Testis (tissue), 3 donors: ENCODE results near the gene DENND6B. TPM values are rescaled to one million over a fixed set of nuclear protein-coding genes. Genes with fewer than 3 reads are reported as not detected.

Experiments used
- DNase-seq: peaks from one replicate; pipeline ENCODE4 v3.0.0-alpha.2; 2019
- H3K27ac ChIP-seq, 2 donors: fragments of 200-600 bp; sonication (generic); one replicate each; pipeline ENCODE4 v1.5.1; 2019
- H3K27me3 ChIP-seq: fragments of 200-600 bp; sonication (generic); one replicate; pipeline ENCODE4 v1.5.1; 2019
- H3K36me3 ChIP-seq: fragments of 200-600 bp; sonication (generic); one replicate; pipeline ENCODE4 v1.5.1; 2017; ENCODE audit warnings: low read depth; ENCODE audit errors: missing control alignments
- H3K4me1 ChIP-seq: fragments of 200-600 bp; sonication (generic); one replicate; pipeline ENCODE4 v1.5.1; 2019
- H3K4me3 ChIP-seq, 2 donors: fragments of 200-600 bp; sonication (generic); one replicate each; pipeline ENCODE4 v1.5.1; 2017 to 2019
- H3K9me3 ChIP-seq: fragments of 200-600 bp; sonication (generic); one replicate; pipeline ENCODE4 v1.5.1; 2017
- POLR2A ChIP-seq: fragments of 450-650 bp; IDR thresholded peaks from one replicate; pipeline ENCODE4 v1.6.1; 2017; ENCODE audit warnings: antibody characterized with exemption, mild to moderate bottlenecking, moderate library complexity
- WGBS, 2 donors: methylation state at CpG; one replicate each; pipeline ENCODE4 v1.1.5; 2018; 5-methylcytosine and 5-hydroxymethylcytosine counted together
- intact Hi-C: fragments of 100-400 bp; cut with DNase I; formaldehyde crosslinking; loops from one replicate; pipeline ENCODE4 v1.15.1; 2023; ENCODE audit warnings: low total_unique reads
- polyA plus RNA-seq: library from polyadenylated mRNA; stranded (reverse); fragments of 350-450 nt; fragmentation: Illumina TruSeq; extraction: RNeasy Lipid Tissue Mini Kit (QIAGEN cat#74804); gene quantifications from one replicate; pipeline ENCODE4 v1.2.3, GENCODE V29; 2014; ENCODE audit warnings: low read depth, low replicate concordance; ENCODE audit not compliant: insufficient read depth
- total RNA-seq, 2 donors: library from RNA; depleted of rRNA; stranded (reverse); fragments of >200 nt; gene quantifications; one replicate each; pipeline ENCODE4 v1.2.3, GENCODE V29; 2016
- TF ChIP-seq, protein P1 (sequence below), 3 experiments: fragments of 450-650 bp in 2 of 3; fragments of 200-600 bp in 1 of 3; sonication (generic) in 1 of 3; IDR thresholded peaks; one replicate each; pipeline ENCODE4 v1.5.1; 2016 to 2019; ENCODE audit warnings: antibody characterized with exemption in 3 of 3, mild to moderate bottlenecking in 2 of 3, moderate library complexity in 1 of 3

Gene DENND6B
- total and polyA plus RNA-seq, 3 donors from 2014 or later: 17.1 to 22.0 (median 18.0) TPM

- no peak for DNase-seq
- H3K36me3 ChIP-seq: no peaks in the 10 kb centered on the region
- no peak for TF ChIP-seq POLR2A
- TF ChIP-seq, protein P1, sequence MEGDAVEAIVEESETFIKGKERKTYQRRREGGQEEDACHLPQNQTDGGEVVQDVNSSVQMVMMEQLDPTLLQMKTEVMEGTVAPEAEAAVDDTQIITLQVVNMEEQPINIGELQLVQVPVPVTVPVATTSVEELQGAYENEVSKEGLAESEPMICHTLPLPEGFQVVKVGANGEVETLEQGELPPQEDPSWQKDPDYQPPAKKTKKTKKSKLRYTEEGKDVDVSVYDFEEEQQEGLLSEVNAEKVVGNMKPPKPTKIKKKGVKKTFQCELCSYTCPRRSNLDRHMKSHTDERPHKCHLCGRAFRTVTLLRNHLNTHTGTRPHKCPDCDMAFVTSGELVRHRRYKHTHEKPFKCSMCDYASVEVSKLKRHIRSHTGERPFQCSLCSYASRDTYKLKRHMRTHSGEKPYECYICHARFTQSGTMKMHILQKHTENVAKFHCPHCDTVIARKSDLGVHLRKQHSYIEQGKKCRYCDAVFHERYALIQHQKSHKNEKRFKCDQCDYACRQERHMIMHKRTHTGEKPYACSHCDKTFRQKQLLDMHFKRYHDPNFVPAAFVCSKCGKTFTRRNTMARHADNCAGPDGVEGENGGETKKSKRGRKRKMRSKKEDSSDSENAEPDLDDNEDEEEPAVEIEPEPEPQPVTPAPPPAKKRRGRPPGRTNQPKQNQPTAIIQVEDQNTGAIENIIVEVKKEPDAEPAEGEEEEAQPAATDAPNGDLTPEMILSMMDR (IDR thresholded peaks at IDR 0.05): no peak
- H3K9me3 ChIP-seq: no peaks in the 10 kb centered on the region
- WGBS, 2 donors: 58% methylated on average over 5 of the region's 5 CpGs; no CpG with 5 or more reads in 1 of the 2 donors
- peak overlapping the region; percentile 59 to 72 for H3K27ac ChIP-seq
- H3K4me1 ChIP-seq: peaks cover 61% of the 10 kb centered on the region
- no peaks in the 10 kb centered on the region for H3K27me3 ChIP-seq
- H3K4me3 ChIP-seq: no peak overlapping the region
- intact Hi-C loops: no loop called here
Observed at GRCh38 chr22:50294319-50294656, 32.5 kb downstream of the DENND6B start.

GRCh38 chr22:50293441-50294318, 33.1 kb downstream of the DENND6B start:
- intact Hi-C loops: no loop called here
- H3K27ac ChIP-seq: peak overlapping the region; percentile 59 to 72
- no peaks in the 10 kb centered on the region for H3K9me3 ChIP-seq
- H3K36me3 ChIP-seq: no peaks in the 10 kb centered on the region
- H3K4me1 ChIP-seq: peaks cover 56% of the 10 kb centered on the region
- 36% methylated on average over 39 of the region's 42 CpGs; no CpG with 5 or more reads in 1 of the 2 donors for WGBS, 2 donors
- H3K27me3 ChIP-seq: no peaks in the 10 kb centered on the region
- DNase-seq: peak; percentile 63
- TF ChIP-seq, protein P1 (IDR thresholded peaks at IDR 0.05): no peak
- TF ChIP-seq POLR2A: no peak
- no peak overlapping the region for H3K4me3 ChIP-seq

DNA sequence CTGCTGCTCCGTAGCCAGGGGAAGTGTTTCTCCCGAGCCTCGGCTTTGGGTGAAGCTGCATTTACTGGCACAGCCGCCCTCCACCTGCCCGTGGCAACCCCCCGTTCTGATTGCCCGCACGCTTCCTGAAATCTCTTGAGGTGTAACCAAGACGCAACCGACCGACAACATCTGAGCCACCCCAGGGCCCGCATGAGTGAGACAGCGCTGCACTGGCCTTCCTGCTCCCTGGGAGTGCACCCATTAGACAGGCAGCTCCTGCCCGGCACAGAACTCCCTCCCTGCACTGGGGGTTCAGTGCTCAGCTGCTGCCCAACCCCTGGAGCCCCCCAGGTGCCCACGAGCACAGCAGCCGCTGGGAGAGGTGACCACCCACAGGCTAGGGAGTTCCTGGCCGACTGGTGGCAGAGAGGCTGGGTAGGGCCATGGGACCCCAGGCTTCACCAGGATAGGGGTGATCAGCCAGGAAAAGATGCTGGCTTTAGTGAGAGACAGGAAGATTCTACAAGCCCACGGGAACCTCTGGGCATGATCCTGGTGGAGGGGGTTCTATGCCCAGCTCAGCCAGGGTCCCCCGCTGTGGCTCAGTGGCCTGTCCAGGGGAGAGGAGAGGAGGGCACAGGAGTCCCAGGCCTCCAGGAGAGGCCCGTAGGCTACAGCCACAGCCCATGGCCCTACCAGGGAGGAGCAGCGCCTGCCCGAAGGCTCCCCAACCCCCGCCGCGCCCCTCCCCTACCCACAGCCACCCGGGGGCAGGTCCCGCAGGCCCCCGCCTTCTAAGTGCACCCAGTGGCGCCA, 34.0 kb downstream of the DENND6B start:
- Histone ChIP-seq H3K4me3 (no peak overlapping the region), H3K36me3 (no peaks in the 10 kb centered on the region), H3K27me3 (no peaks in the 10 kb centered on the region), H3K4me1 (peaks cover 47% of the 10 kb centered on the region), H3K9me3 (no peaks in the 10 kb centered on the region), H3K27ac (peak overlapping the region; percentile 59 to 72)
- 58 to 72% methylated on average over 7 to 29 of the region's 29 CpGs for WGBS, 2 donors
- TF ChIP-seq, protein P1 (IDR thresholded peaks at IDR 0.05): no peak
- TF ChIP-seq POLR2A: no peak
- no peak for DNase-seq
- intact Hi-C loops: no loop called here

GRCh38 chr22:50289942-50290630, 36.7 kb downstream of the DENND6B start:
- H3K4me1 ChIP-seq: peaks cover 28% of the 10 kb centered on the region
- no peaks in the 10 kb centered on the region for H3K27me3 ChIP-seq
- no peak overlapping the region for H3K27ac ChIP-seq
- H3K9me3 ChIP-seq: no peaks in the 10 kb centered on the region
- DNase-seq: no peak
- whole genome bisulfite sequencing, 2 donors: 93 to 97% methylated on average over 10 to 37 of the region's 37 CpGs
- intact Hi-C loops: no loop called here
- no peak overlapping the region for H3K4me3 ChIP-seq
- no peaks in the 10 kb centered on the region for H3K36me3 ChIP-seq
- TF ChIP-seq, protein P1 (IDR thresholded peaks at IDR 0.05): no peak
